Measurements from ENCODE around the gene LRRC56.

The LRRC56 gene

DNA sequence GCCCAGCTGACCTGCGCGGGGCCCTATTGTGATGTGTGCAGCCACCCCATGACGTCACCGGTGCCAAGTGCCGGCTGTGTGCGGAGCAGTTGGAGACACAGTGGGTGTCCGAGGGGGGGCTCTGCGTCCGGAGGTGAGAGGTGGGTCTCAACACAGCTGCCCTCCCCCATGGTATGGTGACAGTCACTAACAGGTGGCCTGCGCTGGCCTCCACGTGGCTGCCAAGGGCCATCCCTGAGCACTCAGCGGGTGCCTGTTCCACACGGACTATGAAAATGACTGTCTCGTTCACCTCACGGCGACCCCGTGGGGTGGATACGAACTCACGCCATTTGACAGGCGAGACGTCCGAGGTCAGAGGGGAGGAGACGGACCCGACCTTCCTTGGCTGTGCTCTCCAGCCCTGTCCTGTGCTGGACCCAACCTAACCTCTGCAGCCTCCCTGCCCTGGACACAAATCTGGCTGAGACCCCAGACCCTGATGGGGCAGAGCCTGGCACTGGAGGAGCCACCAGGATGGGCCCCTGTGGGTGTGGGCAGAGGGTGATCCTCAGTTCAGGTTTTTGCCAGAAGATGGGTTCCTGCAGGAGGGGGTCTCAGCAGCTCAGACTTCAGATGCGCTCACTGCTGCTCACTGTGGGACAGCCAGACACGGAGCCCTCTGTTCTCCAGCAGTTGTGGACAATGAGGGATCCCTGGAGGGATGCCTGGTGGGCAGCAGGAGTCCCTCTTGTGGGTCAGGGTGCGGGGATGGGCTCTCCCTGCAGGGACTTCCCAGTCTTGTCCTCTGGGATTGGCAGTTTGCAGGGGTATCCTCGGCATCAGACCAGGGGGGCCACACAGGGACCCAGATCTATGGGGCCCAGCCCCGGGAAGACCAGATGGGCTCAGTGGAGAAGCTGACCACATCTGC, 8.3 kb upstream of the LRRC56 start:
- H3K36me3 ChIP-seq (ENCODE audit: insufficient read depth, low read length) = peaks cover 22% of the 10 kb centered on the region
- 82% methylated on average over 29 of the region's 29 CpGs for WGBS

DNA sequence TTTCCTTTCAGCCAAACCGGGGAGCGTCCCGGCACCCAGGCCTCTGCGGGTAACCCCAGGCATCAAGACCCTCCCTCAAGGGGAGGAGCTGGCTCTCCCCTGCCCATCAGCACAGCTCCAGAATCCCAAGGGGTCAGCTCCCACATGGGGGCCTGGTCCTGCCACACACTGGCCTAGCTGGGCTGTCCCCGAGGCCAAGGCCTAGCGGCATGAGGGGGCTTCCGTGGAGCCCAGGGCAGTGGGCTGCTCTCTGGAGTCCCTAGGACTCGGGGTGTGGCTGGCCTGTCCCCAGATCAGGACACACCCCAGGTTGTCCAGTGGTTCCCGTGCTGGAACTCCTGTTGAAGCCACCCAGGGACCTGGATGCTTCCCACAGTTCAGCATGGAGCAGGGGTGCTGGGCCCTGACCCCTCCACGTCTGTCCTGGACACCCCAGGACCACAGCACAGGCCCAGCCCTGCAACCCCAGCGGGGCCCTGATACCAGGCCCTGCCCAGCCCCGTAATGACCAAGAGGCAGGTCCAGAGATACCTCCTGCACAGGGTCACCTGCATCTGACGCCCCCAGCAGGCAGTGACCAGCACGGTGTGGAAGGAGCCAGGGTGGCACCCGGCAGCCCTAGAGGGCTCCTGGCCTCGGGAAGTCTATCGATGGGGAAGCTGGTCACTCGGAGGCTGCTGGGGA, 7.5 kb upstream of the LRRC56 start:
- Histone ChIP-seq H3K27me3 (ENCODE audit: insufficient read depth, low read length) (no peaks in the 10 kb centered on the region), H3K9me3 (ENCODE audit: insufficient read depth, low read depth, low read length) (no peaks in the 10 kb centered on the region), H3K27ac (ENCODE audit: low read depth, low read length) (no peak overlapping the region), H3K4me1 (ENCODE audit: insufficient read depth, low read length) (no peaks in the 10 kb centered on the region), H3K9ac (ENCODE audit: low read depth, low read length) (no peak overlapping the region), H3K4me3 (ENCODE audit: low read length) (no peak overlapping the region), H3K36me3 (ENCODE audit: insufficient read depth, low read length) (peaks cover 22% of the 10 kb centered on the region)
- WGBS = 91% methylated on average over 18 of the region's 18 CpGs

More for the DNA sequence above, 8.3 kb upstream of the LRRC56 start:
- no peak overlapping the region for H3K4me3 ChIP-seq (ENCODE audit: low read length)
- H3K27me3 ChIP-seq (ENCODE audit: insufficient read depth, low read length) = no peaks in the 10 kb centered on the region
- H3K4me1 ChIP-seq (ENCODE audit: insufficient read depth, low read length) = no peaks in the 10 kb centered on the region
- no peak overlapping the region for H3K27ac ChIP-seq (ENCODE audit: low read depth, low read length)
- no peaks in the 10 kb centered on the region for H3K9me3 ChIP-seq (ENCODE audit: insufficient read depth, low read depth, low read length)
- H3K9ac ChIP-seq (ENCODE audit: low read depth, low read length) = no peak overlapping the region

DNA sequence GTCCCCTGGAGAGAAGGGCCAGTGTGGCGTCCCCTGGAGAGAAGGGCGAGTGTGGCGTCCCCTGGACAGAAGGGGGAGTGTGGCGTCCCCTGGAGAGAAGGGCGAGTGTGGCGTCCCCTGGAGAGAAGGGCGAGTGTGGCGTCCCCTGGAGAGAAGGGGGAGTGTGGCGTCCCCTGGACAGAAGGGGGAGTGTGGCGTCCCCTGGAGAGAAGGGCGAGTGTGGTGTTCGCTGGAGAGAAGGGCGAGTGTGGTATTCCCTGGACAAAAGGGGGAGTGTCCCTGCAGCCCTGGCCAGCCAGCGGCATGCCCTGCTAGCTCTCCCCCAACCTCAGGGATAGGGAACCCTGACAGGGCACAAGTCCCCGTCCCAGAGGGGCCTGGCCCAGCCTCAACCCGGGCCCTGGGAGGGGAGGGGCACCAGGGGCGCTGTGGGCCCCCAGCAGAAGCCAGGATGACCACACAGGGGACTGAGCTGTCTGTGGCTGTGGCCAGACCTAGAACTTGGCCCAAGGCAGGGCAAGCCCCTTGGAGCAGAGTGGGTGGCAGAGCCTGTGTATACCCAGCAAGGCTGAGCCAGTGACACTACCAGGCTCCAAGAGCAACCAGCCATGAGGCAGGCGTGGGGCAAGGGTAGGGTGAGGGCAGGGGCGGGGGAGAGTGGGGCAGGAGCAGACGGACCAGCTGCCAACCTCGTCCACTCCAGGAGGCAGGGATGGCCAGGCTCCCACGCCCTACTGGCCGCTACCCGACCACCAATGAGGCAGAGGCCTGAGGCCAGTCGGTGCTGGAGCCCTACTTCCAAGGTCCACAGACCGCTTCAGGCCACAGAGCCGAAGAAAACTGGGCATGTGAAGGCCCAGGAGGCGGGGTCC, 6.1 kb upstream of the LRRC56 start:
- Histone ChIP-seq H3K4me1 (ENCODE audit: insufficient read depth, low read length) (no peaks in the 10 kb centered on the region), H3K4me3 (ENCODE audit: low read length) (no peak overlapping the region), H3K9me3 (ENCODE audit: insufficient read depth, low read depth, low read length) (no peaks in the 10 kb centered on the region), H3K27me3 (ENCODE audit: insufficient read depth, low read length) (peaks cover 2% of the 10 kb centered on the region), H3K9ac (ENCODE audit: low read depth, low read length) (no peak overlapping the region), H3K36me3 (ENCODE audit: insufficient read depth, low read length) (peaks cover 22% of the 10 kb centered on the region), H3K27ac (ENCODE audit: low read depth, low read length) (no peak overlapping the region)
- 92% methylated on average over 28 of the region's 28 CpGs for WGBS

DNA sequence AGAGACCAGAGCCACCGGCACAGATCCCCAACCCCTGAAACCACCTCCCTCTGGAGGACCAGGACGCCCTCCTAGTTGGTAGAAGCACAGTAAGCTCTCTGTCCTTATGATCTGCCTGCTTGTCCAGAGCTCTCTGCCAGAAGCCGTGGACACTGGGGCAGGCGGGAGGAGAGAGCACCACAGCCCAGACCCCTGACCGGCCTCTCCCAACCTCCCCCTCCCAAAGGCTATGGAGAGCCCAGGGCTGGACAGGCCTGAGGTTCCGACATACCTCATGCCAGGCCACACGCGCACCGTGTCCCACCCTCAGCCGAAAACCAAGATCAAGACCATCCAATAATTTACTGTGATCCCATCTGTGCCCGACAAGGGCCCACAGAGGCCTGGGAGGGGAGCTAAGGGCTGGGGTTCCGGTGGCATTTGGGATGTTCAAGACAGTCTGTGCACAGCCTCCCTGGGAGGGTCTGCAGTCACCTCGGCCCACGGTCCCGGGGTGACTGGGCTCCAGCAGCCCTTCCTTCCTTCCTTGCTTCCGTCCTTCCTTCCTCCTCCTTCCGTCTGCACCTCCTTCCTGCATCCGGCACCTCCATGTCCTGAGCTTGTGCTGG, 5.3 kb upstream of the LRRC56 start:
- H3K36me3 ChIP-seq (ENCODE audit: insufficient read depth, low read length) = peaks cover 22% of the 10 kb centered on the region

DNA sequence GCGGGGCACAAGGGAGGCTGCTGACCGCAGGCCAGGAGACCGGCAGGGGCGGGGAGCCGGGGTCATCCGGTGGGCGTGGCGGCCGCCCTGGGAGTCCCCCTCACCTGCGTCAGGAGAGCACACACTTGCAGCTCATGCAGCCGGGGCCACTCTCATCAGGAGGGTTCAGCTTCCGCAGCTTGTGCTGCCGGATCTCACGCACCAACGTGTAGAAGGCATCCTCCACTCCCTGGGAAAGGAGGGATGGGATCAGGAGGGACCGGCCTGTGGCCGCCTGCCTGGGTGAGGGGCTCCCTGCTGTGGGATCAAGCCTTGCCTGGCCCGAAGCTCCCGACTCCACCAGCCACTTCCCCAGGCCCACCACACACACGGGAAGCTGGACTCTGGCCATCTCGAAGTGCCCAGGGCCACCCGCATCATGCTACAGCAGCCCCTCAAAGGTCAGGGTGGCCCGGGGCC, 4.8 kb upstream of the LRRC56 start:
- peaks cover 22% of the 10 kb centered on the region for H3K36me3 ChIP-seq (ENCODE audit: insufficient read depth, low read length)
- H3K27me3 ChIP-seq (ENCODE audit: insufficient read depth, low read length) = peaks cover 16% of the 10 kb centered on the region
- peaks cover under 1% of the 10 kb centered on the region; the same call in 1 of the 2 replicates for H3K4me1 ChIP-seq (ENCODE audit: insufficient read depth, low read length)
- H3K9ac ChIP-seq (ENCODE audit: low read depth, low read length) = no peak overlapping the region
- 93% methylated on average over 23 of the region's 23 CpGs for WGBS
- H3K27ac ChIP-seq (ENCODE audit: low read depth, low read length) = no peak overlapping the region
- H3K4me3 ChIP-seq (ENCODE audit: low read length) = no peak overlapping the region
- no peaks in the 10 kb centered on the region for H3K9me3 ChIP-seq (ENCODE audit: insufficient read depth, low read depth, low read length)

More for the DNA sequence above, 5.3 kb upstream of the LRRC56 start:
- Histone ChIP-seq H3K27ac (ENCODE audit: low read depth, low read length) (no peak overlapping the region), H3K27me3 (ENCODE audit: insufficient read depth, low read length) (peaks cover 10% of the 10 kb centered on the region), H3K4me1 (ENCODE audit: insufficient read depth, low read length) (no peaks in the 10 kb centered on the region), H3K9ac (ENCODE audit: low read depth, low read length) (no peak overlapping the region), H3K9me3 (ENCODE audit: insufficient read depth, low read depth, low read length) (no peaks in the 10 kb centered on the region), H3K4me3 (ENCODE audit: low read length) (no peak overlapping the region)
- 96% methylated on average over 18 of the region's 18 CpGs for WGBS

DNA sequence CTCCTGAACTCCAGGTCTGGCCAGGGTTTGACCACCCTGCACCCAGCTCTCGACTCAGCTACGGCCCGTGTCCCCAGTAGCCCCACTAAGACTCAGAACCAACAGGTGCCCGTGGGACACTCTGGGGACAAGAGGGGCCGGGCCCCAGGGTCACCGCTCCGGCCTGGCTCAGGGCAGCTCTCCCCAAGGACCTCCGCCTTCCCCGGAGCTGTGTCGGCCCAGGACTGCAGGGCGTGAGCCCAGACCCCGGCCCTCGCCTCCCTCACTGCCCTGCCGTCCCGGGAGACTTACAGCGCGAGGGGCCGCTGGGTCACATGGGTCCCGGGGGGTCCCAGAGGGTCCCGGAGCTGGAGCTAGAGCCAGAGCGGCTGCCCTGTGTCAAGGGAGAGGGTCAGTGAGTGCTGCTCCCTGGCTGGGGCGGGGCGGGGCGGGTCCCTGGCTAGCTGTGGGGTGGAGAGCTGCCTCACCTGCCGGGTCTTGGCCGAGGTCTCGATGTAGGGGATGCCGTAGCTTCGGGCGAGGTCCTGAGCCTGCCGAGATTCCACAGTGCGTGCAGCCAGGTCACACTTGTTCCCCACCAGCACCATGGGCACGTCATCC, 4.2 kb upstream of the LRRC56 start:
- Histone ChIP-seq H3K36me3 (ENCODE audit: insufficient read depth, low read length) (peaks cover 22% of the 10 kb centered on the region), H3K27me3 (ENCODE audit: insufficient read depth, low read length) (peaks cover 21% of the 10 kb centered on the region), H3K9me3 (ENCODE audit: insufficient read depth, low read depth, low read length) (no peaks in the 10 kb centered on the region), H3K9ac (ENCODE audit: low read depth, low read length) (no peak overlapping the region), H3K4me1 (ENCODE audit: insufficient read depth, low read length) (peaks cover 4% of the 10 kb centered on the region; the same call in 1 of the 2 replicates), H3K27ac (ENCODE audit: low read depth, low read length) (no peak overlapping the region), H3K4me3 (ENCODE audit: low read length) (no peak overlapping the region)
- 96% methylated on average over 33 of the region's 33 CpGs for WGBS

DNA sequence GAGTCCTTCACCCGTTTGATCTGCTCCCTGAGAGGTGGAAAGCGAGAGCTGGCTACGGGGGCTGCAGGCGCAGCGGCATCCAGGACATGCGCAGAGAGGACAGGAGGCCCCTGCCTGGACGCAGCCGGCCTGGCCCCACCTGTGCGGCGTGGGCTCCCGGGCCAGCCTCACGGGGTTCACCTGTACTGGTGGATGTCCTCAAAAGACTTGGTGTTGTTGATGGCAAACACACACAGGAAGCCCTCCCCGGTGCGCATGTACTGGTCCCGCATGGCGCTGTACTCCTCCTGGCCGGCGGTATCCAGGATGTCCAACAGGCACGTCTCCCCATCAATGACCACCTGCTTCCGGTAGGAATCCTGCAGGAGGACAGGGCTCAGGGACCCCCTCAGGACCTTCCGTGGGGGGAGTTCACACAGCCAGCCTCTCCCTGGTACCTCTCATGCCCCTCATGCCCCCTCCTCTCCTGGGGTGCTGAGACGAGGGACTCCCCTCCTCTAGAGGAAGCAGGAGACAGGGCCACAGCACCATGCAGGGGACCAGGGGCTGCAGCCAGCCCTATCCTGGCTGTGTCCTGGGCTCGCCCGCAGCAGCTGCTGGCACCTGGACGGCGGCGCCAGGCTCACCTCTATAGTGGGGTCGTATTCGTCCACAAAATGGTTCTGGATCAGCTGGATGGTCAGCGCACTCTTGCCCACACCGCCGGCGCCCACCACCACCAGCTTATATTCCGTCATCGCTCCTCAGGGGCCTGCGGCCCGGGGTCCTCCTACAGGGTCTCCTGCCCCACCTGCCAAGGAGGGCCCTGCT, 3.5 kb upstream of the LRRC56 start:
- Histone ChIP-seq H3K27me3 (ENCODE audit: insufficient read depth, low read length) (peaks cover 23% of the 10 kb centered on the region), H3K4me1 (ENCODE audit: insufficient read depth, low read length) (peaks cover 4% of the 10 kb centered on the region; the same call in 1 of the 2 replicates), H3K9me3 (ENCODE audit: insufficient read depth, low read depth, low read length) (no peaks in the 10 kb centered on the region), H3K9ac (ENCODE audit: low read depth, low read length) (no peak overlapping the region), H3K36me3 (ENCODE audit: insufficient read depth, low read length) (peaks cover 22% of the 10 kb centered on the region), H3K27ac (ENCODE audit: low read depth, low read length) (no peak overlapping the region), H3K4me3 (ENCODE audit: low read length) (peak overlapping the region; percentile 81)
- WGBS = 95% methylated on average over 37 of the region's 37 CpGs

DNA sequence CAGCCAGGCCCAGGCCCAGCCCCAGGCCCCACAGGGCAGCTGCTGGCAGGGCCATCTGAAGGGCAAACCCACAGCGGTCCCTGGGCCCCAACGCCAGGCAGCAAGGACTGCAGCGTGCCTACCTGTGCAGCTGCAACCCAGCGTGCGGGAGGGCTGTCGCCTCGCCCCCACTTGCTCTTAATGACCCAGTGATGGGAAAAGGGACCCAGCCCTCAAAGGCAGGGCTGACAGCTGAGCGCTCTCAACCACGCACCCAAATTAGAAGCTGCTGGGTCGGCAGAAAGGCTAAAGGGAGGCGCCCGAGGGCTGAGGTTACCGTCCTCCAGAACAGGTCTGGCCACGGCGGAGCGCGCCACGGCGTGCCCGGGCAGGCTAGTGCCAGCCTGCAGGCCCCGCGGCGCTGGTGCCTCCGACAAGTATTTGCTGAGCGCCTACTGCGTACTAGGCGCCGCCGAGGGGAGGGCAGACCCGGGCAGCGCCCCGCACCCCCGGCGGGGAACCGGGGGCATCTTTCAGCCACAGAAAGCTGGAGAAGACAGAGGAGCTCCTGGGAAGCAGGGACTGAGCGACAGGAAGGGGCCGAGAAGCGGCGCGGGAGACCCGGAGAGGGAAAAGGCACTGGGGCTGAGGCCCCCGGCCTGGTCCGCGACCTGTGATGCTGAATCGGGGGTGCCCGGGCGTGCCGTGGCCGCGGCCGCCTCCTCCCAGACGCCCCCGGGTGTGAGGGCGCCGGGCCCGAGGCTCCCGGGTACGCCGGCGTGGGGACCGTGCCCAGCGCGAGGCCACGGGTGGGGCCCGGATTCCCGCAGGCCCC, 2.7 kb upstream of the LRRC56 start:
- Histone ChIP-seq H3K36me3 (ENCODE audit: insufficient read depth, low read length) (peaks cover 22% of the 10 kb centered on the region), H3K27me3 (ENCODE audit: insufficient read depth, low read length) (peaks cover 23% of the 10 kb centered on the region), H3K4me3 (ENCODE audit: low read length) (peak overlapping the region; percentile 81), H3K4me1 (ENCODE audit: insufficient read depth, low read length) (peaks cover 4% of the 10 kb centered on the region; the same call in 1 of the 2 replicates), H3K27ac (ENCODE audit: low read depth, low read length) (no peak overlapping the region), H3K9ac (ENCODE audit: low read depth, low read length) (peak overlapping the region; percentile 68), H3K9me3 (ENCODE audit: insufficient read depth, low read depth, low read length) (no peaks in the 10 kb centered on the region)
- WGBS = 12% methylated on average over 66 of the region's 66 CpGs

GRCh38 chr11:535210-535518, 2.2 kb upstream of the LRRC56 start:
- no peaks in the 10 kb centered on the region for H3K9me3 ChIP-seq (ENCODE audit: insufficient read depth, low read depth, low read length)
- no peak overlapping the region for H3K27ac ChIP-seq (ENCODE audit: low read depth, low read length)
- under 1% methylated on average over 54 of the region's 56 CpGs for WGBS
- peak overlapping the region; percentile 68; the same call in 1 of the 2 replicates for H3K9ac ChIP-seq (ENCODE audit: low read depth, low read length)
- peaks cover 4% of the 10 kb centered on the region; the same call in 1 of the 2 replicates for H3K4me1 ChIP-seq (ENCODE audit: insufficient read depth, low read length)
- H3K36me3 ChIP-seq (ENCODE audit: insufficient read depth, low read length) = peaks cover 22% of the 10 kb centered on the region
- peaks cover 23% of the 10 kb centered on the region for H3K27me3 ChIP-seq (ENCODE audit: insufficient read depth, low read length)
- H3K4me3 ChIP-seq (ENCODE audit: low read length) = peak overlapping the region; percentile 81
